Fibroblast of the aortic adventitia (primary cell): ENCODE results near the gene AK5. TPM values are rescaled to one million over a fixed set of nuclear protein-coding genes. Genes with fewer than 3 reads are reported as not detected.

ENCODE experiments used
- DNase-seq: peaks from one replicate; pipeline ENCODE4 v3.0.0-alpha.2; 2010; ENCODE audit warnings: low read depth
- H3K4me3 ChIP-seq: 2 replicates; pipeline ENCODE4 v1.5.1; 2011; ENCODE audit warnings: low read depth, mild to moderate bottlenecking, control low read depth, low read length, moderate library complexity
- total RNA-seq: library from RNA; depleted of rRNA; stranded (reverse); fragments of >200 nt; gene quantifications from 2 replicates; pipeline ENCODE4 v1.2.3, GENCODE V29; 2012; ENCODE audit warnings: low replicate concordance
- TF ChIP-seq, protein P1 (sequence below): IDR thresholded peaks from 2 replicates; pipeline ENCODE4 v1.5.1; 2011; ENCODE audit warnings: mild to moderate bottlenecking, low read length, control low read depth, inconsistent platforms; ENCODE audit not compliant: insufficient read depth

The AK5 gene
- total RNA-seq, 1 donor, result 13.5 TPM

DNA sequence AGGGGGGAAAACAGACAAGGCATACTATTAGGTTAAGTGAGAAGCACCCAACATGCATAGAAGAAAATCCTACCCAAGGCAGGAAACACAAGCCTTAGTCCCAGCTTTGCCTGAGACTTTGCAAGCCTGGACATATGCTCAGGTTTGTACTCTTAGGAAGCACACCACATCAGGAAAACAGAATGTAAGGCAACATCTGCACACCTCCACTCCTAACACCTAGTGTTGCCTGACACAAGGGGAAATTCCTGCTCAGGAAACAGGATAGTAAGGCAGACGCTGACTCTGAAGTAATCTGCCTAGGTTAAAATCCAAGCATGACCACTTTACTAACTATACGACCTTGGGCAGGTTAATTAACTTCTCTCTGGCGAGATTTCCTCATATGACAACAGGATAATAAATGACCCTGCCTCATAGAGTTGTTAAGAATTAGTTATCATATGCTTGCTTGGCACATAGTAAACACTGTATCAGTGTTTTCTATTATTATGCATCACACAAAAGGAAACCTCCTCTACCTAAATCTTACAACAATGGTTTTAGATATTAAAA lies 280.9 kb downstream of the AK5 start:
- TF ChIP-seq, protein P1, sequence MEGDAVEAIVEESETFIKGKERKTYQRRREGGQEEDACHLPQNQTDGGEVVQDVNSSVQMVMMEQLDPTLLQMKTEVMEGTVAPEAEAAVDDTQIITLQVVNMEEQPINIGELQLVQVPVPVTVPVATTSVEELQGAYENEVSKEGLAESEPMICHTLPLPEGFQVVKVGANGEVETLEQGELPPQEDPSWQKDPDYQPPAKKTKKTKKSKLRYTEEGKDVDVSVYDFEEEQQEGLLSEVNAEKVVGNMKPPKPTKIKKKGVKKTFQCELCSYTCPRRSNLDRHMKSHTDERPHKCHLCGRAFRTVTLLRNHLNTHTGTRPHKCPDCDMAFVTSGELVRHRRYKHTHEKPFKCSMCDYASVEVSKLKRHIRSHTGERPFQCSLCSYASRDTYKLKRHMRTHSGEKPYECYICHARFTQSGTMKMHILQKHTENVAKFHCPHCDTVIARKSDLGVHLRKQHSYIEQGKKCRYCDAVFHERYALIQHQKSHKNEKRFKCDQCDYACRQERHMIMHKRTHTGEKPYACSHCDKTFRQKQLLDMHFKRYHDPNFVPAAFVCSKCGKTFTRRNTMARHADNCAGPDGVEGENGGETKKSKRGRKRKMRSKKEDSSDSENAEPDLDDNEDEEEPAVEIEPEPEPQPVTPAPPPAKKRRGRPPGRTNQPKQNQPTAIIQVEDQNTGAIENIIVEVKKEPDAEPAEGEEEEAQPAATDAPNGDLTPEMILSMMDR, result no peak
- no peak overlapping the region for H3K4me3 ChIP-seq
- no peak for DNase-seq

DNA sequence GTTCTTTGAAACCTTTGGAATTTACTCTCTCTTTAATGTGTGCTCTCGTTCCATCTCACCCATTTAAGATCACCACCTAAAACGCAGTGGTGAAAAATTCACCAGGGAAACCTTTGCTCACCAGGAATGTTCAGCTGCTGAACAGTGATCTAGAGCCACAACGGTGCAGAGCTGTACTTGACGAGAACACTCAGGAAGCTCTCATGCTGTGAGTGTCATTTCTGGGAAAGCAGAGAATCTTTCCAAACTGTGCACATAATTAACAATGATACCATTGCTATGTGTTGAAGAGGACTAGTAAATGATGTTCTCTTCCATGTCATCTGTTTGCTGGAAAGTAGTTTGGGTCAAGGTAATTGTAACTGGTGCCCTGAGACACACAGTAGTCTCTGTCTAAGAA lies 283.5 kb downstream of the AK5 start:
- TF ChIP-seq, protein P1, result no peak

DNA sequence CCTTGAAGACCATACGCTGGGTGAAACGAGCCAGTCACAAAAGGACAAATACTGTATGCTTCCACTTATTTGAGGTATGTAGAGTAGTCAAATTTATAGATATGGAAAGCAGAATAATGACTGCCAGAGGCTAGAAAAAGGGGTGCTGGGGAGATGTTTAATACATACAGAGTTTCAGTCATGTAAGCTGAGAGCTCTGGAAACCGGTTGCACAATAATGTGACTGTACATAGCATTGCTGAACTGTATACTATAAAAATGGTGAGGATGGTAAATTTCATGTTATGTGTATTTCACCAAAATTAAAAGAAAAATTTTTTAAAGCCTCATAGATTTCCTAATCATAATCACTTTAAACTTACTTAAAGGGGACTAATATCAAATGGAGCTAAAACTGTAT lies 289.8 kb downstream of the AK5 start:
- TF ChIP-seq, protein P1, result no peak
- no peak overlapping the region for H3K4me3 ChIP-seq
- no peak for DNase-seq

More for the DNA sequence above, 283.5 kb downstream of the AK5 start:
- no peak overlapping the region for H3K4me3 ChIP-seq
- no peak for DNase-seq

DNA sequence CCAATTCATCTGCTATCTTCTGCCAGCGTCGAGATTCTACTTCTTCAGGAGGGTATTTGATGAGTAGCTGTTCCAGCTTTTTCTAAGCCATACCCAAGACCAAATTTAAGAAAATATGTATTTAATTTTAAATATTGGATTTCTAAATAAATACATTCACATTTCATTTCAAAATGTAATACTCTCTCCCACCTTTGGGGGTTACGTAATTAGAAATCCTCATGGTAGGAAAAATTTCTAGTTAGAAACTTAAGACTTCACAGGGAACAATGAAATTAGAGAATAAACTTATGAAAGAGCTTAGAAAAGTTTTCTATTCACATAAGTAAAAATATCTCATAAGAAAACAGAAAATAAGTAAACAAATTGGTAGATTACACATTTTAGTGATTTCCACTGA lies 297.7 kb downstream of the AK5 start:
- TF ChIP-seq, protein P1, result peak; percentile 16
- no peak overlapping the region for H3K4me3 ChIP-seq
- no peak for DNase-seq

DNA sequence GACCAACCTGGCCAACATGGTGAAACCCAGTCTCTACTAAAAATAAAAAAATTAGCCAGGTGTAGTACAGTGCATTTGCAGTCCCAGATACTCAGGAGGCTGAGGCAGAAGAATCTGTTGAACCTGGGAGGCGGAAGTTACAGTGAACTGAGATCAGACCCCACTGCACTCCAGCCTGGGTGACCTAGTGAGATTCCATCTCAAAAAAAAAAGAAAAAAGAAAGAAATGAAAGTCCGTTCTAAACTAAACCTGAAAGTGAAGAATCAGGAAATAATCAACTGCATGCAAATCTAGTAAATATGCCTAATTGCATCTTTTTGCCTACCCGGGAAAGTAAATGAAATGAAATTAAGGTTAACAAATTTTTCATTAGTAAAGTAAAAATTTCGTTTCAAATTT lies 301.1 kb downstream of the AK5 start:
- H3K4me3 ChIP-seq, result no peak overlapping the region
- TF ChIP-seq, protein P1, result no peak
- DNase-seq, result no peak

DNA sequence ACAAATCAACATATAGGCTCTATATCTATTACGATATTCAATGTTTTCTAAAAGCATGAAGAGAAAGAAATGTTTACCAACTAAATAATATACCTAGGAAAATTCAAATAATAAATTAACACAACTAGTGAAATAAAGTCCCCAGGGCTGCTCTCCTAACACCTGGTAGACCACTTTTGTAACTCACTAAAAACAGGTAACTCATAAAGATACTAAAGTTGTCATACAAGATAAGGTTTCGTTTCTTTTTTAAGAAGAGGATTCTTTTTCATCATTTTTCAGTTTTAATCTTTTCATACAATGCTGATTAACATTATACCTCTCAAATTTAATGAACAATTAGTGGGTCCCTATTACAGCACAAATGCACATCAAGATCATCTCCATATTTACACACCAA lies 301.7 kb downstream of the AK5 start:
- TF ChIP-seq, protein P1, result no peak
- no peak for DNase-seq
- no peak overlapping the region for H3K4me3 ChIP-seq

DNA sequence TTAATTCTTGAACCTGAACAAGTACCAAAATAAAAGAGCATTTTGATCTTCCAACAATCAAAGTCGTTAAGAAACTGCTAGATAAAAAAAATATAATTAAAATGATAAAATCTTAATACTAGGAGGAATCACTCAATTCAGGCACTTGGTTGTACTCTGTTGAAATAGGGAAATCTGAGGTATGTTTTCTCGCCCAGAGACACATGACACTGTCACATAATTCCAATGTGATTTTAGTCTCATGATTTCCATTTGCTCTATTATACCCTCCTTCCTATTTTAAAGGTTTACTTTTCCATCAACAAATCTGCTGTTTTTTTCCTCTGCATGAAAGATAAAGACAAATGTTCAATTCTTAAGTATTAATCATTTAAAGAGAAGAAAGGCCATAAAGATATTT lies 303.1 kb downstream of the AK5 start:
- TF ChIP-seq, protein P1, result no peak
- DNase-seq, result no peak
- H3K4me3 ChIP-seq, result no peak overlapping the region
